ENCODE results near the gene SLC25A21.
"Not testable (repeated sequence)": the region's sequence is repeated elsewhere in the genome, so short reads cannot be mapped to it uniquely, and the experiment has no call there.

SLC25A21 gene

DNA sequence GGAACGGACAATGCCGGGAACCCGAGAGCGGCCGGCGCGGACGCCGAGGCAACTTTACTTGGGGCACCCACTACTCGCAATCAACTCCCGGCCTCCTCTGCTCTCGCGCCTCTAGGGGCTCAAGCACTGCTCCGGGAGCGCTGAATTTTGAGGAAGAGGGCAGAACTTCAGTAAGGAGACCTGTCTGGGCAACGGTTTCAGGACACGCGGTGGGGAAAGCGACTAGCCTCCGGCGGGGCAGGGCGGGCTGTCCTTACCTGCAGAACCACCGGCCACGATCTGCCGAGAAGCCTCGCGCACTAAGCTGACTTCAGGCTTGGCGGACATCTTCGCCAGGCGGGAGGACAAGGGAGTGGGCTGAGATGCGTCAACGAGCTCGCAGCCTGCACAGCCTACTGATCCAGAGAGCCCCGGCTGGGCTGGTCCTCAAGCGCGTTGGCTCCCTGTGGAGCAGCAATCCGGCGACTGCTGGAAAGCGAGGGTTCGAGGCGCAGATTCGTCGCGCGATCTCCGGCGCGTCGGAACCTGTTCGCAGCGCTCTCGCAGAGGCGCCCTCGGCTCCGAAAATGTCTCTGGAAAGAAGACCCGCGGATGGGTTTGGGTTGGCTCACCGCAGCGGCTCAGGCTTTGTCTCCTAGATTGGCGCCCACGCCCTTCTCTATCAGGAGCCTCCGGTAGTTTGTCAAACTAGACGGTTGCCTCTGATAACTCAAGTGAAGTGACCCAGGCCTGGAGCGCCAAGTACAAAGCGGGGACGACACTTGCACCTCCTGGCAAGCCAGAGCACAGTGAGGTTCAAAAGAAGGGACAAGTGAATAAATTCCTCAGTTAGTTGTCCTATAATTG lies at the start of gene SLC25A21:
Gene SLC25A21 (minus strand): TSS at position 583 of the 846 bp plus-strand sequence.
- peak; percentile 74 for DNase-seq (ENCODE audit: low spot score)

DNA sequence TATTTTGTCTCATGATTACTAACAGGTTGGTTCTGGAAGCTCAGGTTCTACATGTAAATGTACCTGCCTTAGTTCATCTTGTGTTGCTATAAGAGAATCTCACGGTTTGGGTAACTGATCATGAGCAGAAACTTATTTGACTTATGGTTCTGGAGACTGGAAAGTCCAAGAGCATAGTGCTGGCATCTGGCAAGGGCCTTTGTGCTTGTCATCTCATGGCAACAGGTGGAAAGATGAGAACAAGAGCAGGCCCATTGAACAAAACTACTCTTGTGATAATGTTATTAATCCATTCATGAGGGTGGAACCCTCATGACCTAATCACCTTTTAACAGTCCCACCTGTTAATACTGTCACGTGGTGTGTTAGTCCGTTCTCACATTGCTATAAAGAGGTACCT lies 48.7 kb upstream of the SLC25A21 start:
- no peak for DNase-seq (ENCODE audit: low spot score)

DNA sequence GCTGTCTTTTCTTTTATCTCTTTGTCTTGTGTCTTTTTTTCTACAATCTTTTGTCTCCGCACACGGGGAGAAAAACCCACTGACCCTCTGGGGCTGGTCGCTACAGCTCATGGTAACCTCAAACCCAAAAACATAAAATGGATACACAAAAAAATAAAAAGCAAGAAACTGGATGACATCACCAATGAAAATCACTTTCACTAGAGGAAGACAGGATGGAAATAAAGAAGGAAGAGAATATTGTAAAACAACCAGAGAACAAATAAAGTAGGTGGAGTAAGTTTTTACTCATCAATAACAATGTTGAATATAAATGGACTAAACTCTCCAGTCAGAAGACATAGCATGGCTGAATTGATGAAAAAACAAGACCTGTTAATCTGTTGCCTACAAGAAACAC lies 42.9 kb upstream of the SLC25A21 start:
- no peak for DNase-seq (ENCODE audit: low spot score)

DNA sequence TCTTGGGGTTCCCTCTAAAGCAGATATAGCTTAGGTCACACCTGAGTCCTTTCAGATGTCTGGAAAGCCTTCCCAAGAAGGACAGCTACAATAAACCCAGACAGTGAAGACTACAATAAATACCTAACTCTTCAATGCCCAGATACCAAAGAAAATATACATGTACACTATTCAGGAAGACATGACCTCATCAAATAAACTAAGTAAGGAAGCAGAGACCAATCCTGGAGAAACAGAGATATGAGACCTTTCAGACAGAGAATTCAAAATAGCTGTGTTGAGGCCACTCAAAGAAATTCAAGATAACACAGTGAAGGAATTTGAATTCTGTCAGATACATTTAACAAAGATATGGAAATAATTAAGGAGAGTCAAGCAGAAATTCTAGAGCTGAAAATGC lies 40.6 kb upstream of the SLC25A21 start:
- no peak for DNase-seq (ENCODE audit: low spot score)

DNA sequence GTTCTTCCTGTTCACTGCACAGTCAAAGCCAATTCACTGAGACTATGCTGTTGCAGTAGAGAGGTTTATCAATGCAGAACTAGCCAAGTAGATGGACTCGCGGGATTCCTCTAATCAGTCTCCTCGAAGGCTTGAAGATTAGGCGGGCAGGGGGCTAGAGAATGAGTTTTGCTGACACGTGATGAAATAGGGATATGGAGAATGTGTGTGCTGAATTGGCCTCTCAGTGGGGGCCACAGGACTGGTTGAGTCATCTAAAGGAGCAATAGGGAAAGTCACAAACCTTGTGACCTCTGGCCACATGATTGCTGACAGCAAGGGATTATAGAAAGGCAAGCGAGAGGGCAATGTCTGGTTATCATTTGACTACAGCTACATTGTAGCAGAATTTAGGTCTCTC lies 38.0 kb upstream of the SLC25A21 start:
- no peak for DNase-seq (ENCODE audit: low spot score)

DNA sequence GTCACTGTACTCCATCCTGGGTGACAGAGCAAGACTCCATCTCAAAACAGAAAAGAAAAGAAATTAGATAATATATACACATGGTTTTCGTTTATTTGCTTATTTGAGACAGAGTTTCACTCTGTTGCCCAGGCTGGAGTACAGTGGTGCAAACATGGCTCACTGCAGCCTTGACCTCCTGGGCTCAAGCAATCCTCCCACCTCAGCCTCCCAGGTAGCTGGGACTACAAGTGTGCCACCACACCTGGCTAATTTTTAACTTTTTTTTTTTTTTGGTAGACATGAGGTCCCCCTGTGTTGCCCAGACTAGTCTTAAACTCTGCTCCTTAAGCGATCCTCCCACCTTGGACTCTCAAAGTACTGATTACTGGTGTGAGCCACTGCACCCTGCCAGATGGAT lies 37.2 kb upstream of the SLC25A21 start:
- DNase-seq (ENCODE audit: low spot score): not testable (repeated sequence)

DNA sequence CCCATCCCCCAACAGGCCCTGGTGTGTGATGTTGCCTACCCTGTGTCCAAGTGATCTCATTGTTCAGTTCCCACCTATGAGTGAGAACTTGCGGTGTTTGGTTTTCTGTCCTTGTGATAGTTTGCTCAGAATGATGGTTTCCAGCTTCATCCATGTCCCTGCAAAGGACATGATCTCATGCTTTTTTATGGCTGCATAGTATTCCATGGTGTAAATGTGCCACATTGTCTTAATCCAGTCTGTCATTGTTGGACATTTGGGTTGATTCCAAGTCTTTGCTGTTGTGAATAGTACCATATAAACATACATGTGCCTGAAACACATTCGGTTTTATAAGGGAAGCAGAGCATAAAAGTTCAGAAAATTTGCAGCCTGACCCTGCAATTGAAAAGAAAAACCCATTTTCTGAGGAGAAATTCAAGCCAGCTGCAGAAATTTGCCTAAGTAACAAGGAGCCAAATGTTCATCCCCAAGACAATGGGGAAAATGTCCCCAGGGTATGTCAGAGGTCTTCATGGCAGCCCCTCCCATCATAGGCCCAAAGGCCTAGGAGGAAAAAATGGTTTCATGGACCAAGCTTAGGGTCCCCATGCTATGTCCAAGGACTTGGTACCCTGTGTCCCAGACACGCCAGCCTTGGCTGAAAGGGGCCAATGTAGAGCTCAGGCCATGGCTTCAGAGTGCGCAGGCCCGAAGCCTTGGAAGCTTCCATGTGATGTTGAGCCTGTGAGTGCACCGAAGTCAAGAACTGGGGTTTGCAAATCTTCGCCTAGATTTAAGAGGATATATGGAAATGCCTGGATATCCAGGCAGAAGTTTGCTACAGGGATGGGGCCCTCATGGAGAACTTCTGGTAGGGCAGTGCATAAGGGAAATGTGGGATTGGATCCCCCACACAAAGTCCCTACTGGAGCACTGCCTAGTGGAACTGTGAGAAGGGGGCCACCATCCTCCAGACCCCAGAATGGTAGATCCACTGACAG lies 33.5 kb upstream of the SLC25A21 start:
- DNase-seq (ENCODE audit: low spot score): not testable (repeated sequence)

DNA sequence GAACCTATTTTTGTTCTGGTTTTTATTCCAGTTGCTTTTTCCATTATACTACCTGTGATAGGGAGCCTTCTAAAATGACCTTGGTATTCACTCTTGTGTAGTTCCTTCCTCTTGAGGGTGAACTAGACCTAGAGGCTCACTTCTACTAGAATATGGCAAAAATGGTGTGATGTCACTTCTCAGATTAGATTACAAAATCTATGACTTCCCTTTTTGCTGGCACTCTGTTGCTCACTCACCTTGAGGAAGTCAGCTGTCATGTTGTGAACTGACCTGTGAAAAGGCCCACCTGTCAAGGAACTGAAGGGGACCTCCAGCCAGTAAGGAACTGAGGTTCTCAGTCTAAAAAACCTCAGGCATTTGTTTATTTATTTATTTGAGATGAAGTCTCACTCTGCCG lies 31.0 kb upstream of the SLC25A21 start:
- no peak for DNase-seq (ENCODE audit: low spot score)

DNA sequence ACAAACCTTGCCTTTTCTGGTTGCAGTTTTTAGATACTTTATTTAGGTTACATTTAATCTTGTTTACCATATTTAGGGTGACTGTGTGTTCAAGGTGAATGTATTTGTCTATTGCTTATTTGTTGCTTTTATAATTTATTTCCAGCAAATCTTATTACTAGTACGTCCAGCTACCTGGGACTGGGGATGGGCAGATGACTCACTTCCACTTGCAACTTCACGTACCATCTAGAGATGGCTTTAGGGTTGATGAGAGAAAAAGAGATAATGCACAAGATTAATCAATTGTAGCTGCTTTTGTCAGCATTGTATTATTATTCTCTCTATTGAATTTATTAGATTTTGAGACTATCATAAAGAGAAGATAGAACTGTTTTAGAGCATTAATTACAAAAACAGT lies 30.4 kb upstream of the SLC25A21 start:
- no peak for DNase-seq (ENCODE audit: low spot score)

DNA sequence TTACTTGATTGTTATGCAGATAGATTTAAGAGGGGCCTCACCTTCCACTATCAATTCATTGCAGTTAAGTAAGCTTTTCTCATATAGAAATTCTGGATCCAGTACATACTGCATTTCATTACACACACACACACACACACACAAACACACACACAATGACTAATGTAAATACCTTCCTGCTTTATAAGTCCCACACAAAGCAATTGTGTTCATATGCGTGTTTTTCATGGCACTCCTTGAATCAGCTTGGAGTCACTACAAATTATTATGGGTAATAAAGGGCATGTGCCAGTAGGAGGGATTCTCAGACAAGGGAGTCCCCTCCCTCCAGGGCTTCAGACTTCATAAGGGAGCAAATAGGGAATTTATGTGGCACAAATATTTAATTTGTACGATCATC lies 29.9 kb upstream of the SLC25A21 start:
- no peak for DNase-seq (ENCODE audit: low spot score)

DNA sequence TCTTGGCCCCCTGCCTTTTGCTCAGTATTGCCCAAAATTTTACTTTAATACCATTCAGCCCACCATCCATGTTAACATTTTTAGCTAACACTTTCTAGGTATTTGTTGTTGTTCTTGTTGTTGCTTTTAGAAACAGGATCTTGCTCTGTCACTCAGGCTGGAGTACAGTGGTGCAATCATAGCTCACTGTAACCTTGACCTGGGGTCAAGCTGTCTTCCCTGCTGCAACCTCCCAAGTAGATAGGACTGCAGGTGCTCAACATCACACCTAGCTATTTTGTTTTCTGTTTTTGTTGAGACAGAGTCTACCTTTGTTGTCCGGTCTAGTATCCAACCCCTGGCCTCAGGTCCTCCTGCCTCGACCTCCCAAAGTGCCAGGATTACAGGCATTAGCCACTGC lies 29.3 kb upstream of the SLC25A21 start:
- no peak for DNase-seq (ENCODE audit: low spot score)

DNA sequence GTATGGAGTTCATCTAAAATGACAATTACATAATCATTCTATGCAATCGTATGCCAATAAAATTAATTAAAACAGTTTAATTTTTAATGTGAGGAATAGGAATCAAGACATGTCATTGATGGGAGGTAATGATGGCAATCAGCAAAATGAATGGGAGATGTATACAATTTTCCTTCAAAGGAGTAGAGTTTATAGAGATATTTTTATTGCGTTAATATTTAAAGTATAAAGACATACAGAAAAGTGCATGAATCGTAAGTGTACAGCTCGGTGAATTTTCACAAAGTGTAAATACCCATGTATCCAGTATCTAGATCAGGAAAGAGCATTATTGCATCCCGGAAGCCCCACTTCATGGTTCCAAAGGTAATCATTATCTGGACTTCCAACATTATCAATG lies 26.5 kb upstream of the SLC25A21 start:
- DNase-seq (ENCODE audit: low spot score): no peak

DNA sequence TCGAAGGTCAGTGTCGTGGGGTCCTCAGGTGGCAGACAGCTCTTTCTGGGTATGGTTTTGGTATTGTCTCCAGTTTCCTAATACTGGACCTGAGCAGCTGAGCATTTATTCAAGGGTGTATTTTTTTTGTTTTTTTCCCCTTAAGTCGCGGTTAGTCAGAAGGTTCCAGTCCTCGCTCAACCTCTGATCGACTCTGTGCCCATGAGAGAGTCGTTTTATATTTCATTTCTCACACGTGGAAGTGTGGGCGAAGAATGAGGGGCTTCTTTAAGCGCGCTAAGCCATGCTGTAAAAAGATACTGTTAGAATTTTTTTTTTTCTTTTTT lies 25.8 kb upstream of the SLC25A21 start:
- no peak for DNase-seq (ENCODE audit: low spot score)

DNA sequence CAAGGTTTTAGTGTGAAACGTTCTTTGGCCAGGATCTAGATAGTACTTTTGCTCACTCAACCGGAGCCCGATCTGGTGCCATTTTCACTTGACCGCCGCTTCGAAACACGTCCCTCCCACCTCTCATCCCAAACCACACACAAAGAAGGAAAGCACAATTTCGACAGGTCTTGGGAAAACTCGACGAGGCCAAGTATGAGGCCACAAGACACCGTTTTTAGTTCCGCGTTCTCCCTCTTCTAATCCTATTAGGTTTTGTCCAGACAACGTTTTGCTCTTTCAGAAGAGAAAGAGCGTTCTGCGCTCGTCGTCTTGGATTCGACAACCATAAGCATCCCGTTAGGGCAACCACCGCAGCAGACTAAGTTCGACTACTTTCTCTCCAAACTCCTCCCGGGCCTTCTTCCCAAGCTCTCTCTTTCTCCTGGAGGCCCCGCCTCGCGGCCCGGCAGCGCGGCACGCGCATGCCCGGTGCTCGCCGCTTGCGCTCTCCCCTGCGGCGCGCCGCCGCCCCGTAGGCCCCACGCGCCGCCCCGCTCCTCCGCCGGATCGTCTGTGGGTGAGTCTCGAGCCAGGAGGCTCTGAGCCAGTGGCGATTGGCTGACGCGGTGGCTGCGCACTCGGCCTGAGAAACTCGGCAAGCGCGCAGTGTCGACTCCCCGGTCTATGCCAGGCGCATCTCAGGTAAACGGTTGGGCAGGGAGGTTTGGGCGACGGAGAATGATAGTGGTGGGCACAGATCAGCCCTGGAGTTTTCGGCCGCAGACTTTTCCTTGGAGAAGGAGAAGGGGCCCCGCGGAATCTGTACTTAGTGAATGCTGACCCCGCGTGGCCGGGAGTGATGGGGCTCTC lies 25.2 kb upstream of the SLC25A21 start, which contains the start of gene MIPOL1:
Gene MIPOL1 (plus strand): TSS at position 517 of the 852 bp plus-strand sequence. CDS start 49,952 bp downstream, outside the sequence.
- peak; percentile 86 for DNase-seq (ENCODE audit: low spot score)

DNA sequence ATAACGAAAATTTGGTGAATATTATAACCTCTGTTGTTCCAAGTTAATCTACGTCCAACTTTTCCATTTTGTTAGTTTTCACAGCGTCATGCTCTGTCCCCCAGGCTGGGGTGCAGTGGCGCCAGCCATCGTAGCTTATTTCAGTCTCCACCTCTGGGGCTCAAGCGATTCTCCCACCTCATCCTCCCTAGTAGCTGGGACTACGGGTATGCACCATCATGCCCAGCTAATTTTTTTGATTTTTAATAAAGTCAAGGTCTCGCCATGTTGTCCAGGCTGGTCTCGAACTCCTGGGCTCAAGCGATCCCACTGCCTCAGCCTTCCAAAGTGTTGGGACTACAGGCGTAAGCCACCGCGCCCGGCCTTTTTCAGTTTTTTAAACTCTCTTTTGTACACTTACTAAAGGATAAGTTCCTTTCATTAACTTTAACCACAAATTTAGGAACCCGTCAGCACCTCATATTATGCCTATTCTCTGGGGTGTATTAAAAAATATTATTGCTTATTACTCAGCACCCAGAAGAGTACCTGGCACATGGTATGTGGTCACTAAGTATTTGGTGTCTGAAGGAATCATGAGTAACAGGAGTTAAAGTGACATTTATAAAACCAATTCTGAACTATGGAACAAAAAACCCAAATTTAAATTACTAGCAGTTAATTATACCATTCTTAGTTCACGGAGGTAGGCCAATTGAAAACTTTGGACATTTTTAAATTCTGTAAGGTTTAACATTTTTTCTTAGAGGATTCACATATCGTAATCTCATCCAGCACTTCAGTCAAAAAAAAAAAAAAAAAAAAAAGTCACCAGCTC lies 24.4 kb upstream of the SLC25A21 start:
- no peak for DNase-seq (ENCODE audit: low spot score)

DNA sequence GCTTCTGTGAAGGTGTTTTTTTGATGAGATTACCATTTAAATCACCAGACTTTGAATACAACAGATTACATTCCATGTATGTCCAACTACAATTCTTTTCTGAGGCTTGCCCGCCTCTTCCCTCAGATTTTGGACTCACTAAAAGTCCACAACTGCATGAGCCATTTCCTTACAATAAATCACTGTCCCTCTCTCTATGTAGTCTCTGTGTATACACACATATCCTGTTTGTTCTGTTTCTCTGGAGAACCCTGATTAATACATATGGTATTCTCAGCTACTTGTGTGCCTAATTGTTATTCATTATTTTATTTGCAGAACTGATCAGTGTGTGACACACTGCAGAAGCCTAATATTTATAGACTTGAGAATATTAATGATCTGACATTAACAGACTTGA lies 22.9 kb upstream of the SLC25A21 start:
- DNase-seq (ENCODE audit: low spot score): no peak

DNA sequence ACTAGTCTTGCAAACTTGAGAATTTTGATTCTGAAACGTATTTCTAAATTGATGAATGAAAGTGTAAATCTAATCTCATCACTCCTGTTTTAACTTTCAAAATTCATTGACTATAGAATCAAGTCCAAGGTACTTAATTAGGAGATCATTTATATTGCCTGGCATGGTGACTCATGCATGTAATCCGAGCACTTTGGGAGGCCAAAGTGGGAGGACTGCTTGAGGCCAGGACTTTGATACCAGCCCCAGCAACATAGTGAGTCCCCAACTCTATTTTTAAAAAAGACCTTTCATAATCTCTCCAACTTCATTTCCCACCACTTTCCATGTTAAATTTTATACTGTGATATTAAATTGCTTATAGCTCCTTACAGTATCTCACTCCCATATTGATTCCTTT lies 22.3 kb upstream of the SLC25A21 start:
- no peak for DNase-seq (ENCODE audit: low spot score)

DNA sequence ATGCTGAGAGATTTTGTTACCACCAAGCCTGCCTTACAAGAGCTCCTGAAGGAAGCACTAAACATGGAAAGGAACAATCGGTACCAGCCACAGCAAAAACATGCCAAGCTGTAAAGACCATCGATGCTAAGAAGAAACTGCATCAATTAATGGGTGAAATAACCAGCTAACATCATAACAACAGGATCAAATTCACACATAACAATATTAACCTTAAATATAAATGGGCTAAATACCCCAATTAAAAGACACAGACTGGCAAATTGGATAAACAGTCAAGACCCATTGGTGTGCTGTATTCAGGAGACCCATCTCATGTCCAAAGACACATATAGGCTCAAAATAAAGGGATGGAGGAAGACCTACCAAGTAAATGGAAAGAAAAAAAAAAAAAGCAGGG lies 17.3 kb upstream of the SLC25A21 start:
- DNase-seq (ENCODE audit: low spot score): not testable (repeated sequence)

DNA sequence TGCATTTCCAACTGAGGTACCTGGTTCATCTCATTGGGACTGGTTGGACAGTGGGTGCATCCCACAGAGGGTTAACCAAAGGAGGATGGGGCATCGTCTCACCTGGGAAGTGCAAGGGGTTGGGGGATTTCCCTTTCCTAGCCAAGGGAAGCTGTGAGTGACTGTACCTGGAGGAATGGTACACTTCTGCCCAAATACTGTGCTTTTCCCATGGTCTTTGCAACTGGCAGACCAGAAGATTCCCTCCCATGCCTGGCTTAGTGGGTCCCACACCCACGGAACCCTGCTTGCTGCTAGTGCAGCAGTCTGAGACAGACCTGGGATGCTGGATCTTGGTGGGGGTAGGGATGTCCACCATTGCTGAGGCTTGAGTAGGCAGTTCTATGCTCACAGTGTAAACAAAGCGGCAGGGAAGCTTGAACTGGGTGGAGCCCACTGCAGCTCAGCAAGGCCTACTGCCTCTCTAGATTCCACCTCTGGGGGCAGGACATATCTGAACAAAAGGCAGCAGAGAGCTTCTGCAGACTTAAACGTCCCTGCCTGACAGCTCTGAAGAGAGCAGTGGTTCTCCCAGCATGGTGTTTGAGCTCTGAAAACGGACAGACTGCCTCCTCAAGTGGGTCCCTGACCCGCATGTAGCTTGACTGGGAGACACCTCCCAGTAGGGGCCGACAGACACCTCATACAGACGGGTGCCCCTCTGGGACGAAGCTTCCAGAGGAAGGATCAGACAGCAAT lies 15.6 kb upstream of the SLC25A21 start:
- not testable (repeated sequence) for DNase-seq (ENCODE audit: low spot score)

DNA sequence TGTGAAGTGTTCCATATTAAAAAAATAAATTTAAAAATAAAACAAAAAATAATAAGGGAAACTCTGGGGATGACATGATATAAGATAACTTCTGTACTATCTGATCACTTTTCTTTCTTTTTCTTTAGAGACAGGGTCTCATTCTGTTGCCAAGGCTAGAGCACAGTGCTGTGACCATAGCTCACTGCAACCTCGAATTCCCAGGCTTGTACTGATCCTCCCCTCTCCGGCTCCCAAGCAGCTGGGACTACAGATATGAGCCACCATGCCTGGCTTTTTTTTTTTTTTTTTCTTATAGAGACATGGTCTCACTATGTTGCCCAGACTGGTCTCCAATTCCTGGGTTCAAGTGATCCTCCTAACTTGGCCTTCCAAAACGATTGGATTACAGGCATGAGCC lies 14.9 kb upstream of the SLC25A21 start:
- no peak for DNase-seq (ENCODE audit: low spot score)

Measured in hematopoietic multipotent progenitor cell treated with erythropoietin and hydrocortisone succinate and interleukin-3 and kit ligand, for 17 days (in vitro differentiated cells).